NB4 (cell line): ENCODE measurements around the gene BST1.

Experiments
- MYC ChIP-seq: IDR thresholded peaks from 2 replicates; pipeline ENCODE4 v1.6.1; 2011; ENCODE audit warnings: low read depth, low read length
- POLR2A ChIP-seq: IDR thresholded peaks from 2 replicates; pipeline ENCODE4 v1.6.1; 2011; ENCODE audit warnings: mild to moderate bottlenecking; ENCODE audit not compliant: insufficient read length; ENCODE audit errors: extremely low read depth
- TF ChIP-seq, protein P1 (sequence below): IDR thresholded peaks from one replicate; pipeline ENCODE4 v1.5.1; 2012; ENCODE audit warnings: low read depth, low read length
- TF ChIP-seq, protein P2 (sequence below): IDR thresholded peaks from 2 replicates; pipeline ENCODE4 v1.6.1; 2011; ENCODE audit warnings: low read depth, low read length

- TF ChIP-seq POLR2A (no peak), MYC (no peak)
- TF ChIP-seq, protein P1, sequence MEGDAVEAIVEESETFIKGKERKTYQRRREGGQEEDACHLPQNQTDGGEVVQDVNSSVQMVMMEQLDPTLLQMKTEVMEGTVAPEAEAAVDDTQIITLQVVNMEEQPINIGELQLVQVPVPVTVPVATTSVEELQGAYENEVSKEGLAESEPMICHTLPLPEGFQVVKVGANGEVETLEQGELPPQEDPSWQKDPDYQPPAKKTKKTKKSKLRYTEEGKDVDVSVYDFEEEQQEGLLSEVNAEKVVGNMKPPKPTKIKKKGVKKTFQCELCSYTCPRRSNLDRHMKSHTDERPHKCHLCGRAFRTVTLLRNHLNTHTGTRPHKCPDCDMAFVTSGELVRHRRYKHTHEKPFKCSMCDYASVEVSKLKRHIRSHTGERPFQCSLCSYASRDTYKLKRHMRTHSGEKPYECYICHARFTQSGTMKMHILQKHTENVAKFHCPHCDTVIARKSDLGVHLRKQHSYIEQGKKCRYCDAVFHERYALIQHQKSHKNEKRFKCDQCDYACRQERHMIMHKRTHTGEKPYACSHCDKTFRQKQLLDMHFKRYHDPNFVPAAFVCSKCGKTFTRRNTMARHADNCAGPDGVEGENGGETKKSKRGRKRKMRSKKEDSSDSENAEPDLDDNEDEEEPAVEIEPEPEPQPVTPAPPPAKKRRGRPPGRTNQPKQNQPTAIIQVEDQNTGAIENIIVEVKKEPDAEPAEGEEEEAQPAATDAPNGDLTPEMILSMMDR, result no peak
- TF ChIP-seq, protein P2, sequence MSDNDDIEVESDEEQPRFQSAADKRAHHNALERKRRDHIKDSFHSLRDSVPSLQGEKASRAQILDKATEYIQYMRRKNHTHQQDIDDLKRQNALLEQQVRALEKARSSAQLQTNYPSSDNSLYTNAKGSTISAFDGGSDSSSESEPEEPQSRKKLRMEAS, result no peak
These were observed 15.0 kb downstream of the BST1 start for GRCh38 chr4:15717657-15718416.
